NOMO-1 (cell line): Measurements from ENCODE around the gene EOGT.
A peak's percentile ranks its signal among the peaks of the same experiment; 100 is the strongest.

Experiments used
- DNase-seq, 2 experiments: peaks; one replicate each; lab custom pipeline; 2025; ENCODE audit not compliant: unreplicated experiment in 2 of 2; lab: John Stamatoyannopoulos, UW

The EOGT gene

DNA sequence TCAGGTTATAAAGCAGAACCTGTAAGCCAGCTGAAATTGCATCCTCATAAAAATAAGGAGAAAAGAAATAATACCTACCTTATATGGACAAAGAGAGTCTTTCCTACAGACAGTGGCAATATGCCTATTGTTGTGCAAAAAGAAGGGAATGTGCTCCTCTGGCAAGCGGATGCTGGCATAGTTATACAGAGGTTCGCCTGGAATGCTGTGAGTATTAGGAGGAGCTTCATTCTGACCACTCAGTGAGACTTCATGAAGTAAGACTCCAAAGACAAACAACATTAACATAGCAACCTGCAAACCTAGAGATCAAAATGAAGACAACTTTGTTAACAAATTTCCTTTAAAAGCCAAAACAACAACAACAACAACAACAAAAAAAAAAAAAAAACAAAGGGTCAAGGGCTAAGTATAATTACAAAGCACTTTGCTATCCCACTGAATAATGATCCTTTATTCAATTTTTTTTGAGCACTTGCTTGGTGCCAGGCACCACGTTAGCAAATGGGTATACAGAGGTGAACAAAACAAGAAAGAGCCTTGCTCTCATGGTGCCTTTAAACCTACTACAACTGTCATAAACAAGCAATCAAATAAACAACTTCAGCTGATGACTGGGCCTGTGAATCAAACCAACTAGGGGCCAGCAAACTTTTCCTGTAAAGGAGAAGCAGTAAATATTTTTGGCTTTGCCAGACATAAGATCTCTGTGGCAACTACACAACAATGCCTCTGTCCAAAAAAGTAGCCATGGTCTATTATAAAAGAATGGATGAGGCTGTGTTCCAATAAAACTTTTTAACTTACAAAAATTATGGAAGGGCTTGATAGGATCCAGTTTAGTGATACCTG, 3.7 kb downstream of the EOGT start:
- DNase-seq: no peak

DNA sequence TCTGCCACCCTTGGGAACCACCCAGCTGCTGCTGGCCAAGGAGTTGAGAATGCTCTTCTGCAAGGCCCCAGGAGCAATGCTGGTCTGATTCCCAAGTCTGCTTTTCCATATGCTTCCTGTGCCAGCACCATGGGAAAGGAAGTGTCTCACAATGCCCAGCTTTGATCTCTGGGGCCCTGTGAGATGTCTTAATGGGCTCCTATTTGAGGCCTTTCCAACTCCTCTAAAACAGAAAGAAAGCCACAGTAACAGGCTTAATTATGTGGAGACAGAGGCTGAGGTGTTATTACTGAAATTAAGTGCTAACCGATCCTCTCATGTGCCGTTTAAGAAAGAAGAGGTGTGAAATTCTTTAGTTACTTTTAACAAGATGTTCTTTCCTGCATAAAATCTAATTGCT, 4.5 kb downstream of the EOGT start:
- no peak for DNase-seq

DNA sequence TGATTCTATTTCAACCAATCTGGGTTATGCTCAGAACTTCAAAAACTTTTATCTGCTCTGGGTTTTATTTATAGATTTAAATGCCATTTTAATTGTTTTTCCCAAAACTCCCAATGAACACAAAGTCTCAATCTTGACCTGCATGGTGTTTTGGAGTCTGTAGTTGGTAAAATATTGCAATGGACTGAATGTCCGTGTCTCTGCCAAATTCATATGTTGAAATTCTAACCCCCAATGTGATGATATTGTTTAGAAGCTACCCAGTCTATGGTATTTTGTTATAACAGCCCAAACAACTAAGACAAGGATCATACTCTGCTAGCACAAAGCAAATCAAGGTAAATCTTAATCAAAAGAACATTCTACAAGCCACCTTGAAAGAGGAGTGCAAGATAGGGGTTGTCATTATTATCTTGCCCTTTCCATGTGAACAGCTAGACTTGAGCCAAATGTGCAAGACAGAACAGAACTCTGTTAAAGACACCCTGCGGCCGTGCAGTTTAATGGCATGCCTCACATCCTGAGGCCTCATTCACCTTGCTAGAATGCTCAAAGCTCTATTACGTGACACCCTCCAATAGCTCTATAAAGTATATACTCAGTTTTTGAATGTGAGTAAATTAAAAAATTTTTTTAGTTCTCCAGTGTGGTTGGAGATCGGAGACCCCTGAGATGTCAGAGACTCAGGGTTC, 7.5 kb downstream of the EOGT start:
- no peak for DNase-seq

DNA sequence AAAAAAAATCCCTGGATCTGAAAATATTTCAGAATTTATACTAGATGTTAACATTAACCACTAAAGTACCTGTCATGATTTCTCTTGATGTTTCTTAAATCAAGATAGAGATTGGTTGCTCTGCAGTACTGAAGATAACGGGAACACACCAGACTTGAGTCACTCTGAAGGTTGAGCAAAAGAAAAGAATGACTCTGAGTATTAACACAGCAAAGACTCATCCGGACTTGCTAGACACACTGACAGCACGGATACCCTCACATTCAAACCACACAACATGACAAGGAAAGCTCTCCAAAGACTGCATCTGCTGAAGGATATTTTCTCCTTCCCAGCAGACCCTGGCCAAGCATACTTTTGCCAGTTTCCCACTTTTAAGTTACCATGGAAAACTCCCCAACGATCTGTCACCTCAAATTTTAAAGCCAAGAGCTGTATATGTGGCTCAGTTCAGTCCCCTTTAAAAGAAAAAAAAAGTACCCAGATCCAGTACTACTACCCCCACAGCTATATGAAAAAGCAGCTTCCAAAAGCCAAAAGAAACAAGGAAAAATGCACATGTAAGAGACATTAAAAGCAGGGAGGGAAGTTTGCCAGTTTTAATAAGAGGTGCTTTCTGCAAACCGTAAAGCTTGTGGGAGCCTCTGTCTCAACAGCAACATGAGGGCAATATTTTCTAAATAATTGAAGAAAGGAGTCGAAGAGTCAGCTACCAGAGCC, 8.3 kb downstream of the EOGT start:
- no peak for DNase-seq

DNA sequence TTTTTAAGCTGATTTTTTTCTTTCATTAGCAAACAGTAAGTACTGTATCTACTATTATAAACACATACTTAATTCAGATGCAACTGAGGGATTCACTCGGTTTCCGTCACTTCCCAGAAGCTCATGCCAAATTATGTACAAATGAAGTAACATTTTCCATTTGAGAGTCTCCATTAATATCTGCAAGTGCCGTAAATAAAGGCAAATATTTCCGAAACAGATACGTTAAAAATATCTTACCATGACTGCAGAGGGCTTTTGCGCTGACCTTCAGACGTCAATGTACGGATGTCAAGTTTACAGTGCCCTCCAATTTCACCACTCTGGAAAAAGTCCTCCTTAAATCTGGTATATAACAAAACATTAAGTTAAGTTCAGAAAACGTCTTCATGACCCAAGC, 9.3 kb downstream of the EOGT start:
- no peak for DNase-seq

DNA sequence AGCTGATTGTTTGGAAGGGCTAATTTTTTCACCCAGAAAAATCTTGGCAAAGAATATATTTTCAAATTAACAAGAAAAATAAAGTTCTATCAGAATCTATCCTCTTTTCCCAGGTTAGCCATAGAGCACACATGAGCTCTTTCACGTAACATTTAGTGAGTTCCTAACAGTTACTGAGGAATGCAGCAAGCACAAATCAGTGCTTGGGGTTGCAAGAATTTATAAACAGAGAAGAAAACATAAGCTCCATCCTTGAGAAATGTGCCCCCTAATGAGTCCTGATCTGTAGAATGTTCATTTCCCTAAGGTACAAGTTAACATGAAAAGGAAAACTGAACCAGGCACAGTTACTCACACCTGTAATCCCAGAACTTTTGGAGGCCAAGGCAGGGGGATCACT, 13.9 kb downstream of the EOGT start:
- no peak for DNase-seq

DNA sequence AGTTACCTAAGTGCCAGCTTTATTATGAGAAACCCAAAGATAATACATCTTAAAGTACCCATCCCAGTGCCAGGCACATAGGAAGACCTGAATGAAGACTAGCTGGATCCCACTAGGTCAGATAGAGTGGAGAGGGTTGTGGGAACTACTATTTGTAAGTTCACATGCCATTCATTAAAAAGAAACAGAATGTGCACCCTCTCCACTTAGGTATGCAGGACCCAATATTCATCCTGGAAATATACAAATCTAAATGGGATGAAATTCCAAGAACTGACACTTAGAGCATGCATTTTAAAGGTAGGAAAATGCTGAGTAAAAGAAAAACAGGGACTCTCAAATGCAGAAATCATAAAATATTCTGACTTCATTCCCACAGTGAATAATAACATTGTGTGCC, 14.3 kb downstream of the EOGT start:
- no peak for DNase-seq

DNA sequence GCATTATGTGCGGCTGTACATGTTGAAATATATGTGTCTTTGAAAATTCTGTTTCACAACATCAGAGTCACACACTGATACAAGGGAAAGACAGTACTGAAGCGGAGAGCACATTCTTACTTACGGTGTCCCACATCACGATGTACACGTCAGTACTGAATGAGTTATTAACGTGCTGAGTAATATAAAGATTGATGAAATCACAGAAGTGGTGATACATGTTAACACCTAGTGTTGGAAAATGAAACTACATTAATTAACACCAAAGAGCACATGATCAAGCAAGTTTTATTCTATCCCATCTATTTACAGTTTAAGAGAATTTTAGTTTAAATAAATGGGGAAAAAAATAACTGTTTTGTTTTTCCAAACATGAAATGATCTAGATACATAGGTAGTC, 15.6 kb downstream of the EOGT start:
- no peak for DNase-seq

DNA sequence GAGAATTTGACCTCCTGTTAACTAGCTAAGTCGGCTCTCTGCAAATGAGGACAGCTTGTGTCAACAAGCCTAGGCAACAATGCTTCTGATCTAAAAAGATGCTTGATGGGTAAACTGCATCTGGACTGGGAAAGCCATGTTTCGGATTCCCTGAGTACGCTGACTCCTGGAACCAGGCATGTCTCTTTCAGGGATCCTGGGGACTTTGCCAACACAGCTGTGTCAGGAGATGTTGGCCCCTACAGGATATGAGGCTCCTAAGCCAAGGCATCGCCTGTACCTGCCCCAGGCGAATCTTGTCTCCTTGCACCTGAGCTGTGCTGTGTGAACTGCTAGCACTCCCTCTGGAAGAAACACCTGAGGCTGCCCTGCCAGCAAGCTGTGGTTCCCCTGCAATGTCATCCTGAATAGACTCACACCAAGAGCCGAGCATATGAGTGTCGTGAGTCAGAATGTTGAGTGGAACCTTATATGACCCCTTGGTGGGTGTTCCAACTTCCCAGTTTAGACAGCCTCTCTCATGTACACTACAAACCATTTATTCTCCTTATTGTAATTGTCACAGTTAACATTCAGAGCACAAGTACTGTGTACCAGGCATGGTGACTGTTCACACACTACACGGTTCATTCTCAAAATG, 17.0 kb downstream of the EOGT start:
- DNase-seq: no peak

DNA sequence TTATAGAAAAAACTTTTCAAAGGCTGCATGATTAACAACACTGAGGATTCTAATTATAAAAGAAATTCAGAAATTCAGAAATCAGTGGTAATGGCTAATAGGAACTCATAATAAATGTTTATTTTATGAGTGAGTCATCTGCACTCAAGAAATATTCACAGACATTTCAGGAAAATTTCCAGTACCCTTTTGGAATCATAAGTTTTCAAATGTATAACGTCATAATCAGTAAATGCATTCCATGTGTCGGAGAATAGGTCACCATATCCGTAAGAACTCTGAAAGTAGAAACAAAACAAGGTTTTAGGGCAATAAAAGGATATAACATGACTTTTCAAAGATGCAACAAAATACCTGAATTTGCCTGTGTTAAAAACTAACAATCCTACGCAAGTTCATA, 24.7 kb downstream of the EOGT start:
- DNase-seq: no peak

DNA sequence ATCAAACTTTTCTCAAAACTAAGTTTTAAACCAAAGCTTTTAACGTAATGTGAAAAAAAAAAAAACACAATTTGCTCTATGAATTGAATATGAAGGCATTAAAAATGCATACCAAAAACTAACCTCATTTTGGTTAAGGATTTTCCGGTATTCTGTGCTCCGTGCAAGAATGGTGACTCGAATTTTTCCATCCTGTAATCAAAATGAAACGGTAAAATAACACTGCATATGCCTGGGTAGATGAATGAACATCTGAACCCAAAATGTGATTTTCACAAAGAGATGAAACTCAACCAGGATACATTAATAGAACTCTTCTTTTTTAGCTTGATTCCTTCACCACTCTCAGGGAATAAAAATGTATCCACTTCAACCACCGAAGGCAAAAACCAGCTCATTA, 26.2 kb downstream of the EOGT start:
- DNase-seq: no peak

DNA sequence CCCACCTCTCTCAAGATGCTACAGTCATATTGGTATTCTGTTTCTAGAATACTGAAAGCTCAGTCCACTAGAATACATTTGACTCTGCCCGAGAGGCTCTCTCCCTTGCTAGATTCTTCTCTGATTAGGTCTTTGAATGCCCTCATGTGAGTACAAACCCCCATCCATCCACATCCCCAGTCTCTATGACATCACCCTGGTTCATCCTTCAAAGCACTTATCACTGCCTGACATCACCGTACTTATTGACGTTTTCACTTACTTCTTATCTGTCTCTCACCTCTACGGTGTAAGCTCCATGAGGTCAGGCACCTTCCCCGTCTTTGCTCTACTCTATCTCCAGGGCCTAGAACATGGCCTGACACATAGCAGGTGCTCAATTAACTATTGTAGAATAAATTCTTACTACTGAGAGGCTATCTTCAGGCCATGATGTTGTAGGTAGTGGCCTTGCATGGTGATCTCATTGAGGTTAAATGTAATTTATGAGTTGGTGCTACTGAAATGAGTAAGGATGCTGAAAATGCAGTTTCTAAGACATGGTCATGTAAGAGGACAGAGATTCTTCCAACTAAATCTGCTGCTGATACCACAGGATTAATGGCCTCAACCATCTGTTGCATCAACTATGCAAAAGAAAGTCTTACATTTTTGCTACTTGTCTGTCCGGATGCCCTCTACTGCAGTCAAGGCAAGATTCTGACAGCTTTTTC, 26.8 kb downstream of the EOGT start:
- no peak for DNase-seq

DNA sequence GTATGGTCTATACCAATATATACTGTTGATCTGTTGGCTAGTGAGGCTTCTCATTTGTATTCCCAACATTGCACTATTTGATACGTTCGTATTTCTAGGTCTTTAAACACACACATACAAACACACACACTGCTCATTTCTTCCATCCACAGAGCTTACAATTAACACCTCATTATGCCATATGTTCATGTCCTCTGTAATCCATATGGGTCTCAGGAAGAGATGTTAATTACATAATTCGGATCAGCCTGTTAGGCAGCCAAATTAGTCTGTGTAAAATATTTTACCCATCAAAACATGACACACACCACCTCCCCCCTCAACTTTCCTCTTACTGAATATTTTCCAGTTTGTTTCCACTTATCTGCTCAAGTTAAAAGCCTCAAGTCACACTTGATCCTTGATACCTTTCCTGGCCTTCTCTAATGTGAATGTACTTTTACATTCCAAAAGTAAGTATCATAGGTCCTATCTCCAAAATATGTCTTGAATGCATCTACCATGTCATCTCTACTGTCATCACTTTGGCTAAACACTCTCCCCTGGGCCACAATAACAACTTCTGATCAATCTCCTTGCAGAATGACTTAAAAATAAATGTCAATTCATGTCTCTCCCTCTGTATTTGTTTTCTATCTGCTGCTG, 28.2 kb downstream of the EOGT start:
- DNase-seq: no peak

DNA sequence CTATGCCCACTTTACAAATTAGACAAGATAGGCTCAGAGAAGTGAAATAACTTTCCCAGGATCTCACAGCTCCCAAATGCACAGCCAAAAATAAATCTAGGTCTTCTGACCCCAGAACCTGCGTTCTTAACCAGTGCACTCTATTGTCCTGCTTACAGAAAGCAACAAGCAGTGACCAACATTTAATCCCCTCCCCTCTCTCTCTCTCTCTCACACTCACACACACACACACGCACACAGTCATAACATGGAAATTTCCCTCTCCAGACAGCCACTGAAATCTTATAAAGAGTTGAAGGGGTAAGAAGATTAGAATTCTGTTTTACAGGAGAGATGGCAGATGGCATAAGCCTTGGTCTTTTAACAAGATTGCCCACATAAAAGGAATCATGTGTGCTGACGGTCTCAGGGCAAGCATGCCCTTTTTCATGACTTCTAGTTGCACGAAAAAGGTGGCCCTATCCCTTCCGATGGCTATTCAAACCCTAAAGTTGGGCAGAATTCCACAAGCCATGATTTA, 29.4 kb downstream of the EOGT start:
- no peak for DNase-seq

DNA sequence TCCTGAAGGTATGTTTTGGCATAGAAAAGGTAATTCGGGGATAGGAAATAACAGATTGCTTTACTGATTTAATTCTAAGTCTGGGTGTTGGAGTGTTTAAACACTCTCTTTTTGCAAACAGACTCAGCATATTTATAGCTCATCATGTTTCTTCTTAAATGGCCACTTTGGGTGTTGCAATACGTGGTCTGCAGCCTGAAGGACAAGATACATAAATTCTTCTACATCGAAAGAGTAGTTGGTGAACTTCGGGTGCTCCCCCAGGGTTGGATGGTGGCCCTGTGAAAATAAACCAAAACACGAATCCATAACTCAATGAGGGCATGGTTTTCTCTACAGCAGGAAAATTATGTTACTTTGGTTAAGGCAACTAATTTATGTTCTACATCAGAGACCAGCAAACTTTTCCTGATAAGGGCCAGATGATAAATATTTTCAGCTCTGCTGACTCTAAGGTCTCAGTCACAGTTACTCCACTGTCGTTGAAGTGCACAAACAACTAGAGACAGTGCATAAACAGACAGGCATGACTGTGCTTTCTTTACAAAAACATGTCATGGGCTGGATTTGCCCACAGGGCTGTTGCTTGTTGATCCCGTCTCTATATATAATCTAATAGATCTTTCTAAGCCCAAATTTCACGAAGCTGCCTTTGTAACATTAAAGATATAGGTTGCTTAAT, 35.9 kb downstream of the EOGT start:
- no peak for DNase-seq

DNA sequence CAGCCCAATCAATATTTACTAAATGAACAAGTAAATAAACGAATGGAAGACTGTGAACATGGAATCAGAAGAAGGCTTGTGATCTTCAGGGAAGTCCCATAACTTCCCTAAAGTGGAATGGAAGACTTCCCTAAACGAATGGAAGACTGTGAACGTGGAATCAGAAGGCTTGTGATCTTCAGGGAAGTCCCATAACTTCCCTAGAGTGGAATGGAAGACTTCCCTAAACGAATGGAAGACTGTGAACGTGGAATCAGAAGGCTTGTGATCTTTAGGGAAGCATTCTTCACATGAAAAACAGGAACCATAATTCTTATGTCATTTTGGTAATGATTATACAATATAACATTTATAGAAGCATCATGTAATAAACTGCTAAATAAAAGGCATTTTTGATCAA, 38.8 kb downstream of the EOGT start:
- no peak for DNase-seq

DNA sequence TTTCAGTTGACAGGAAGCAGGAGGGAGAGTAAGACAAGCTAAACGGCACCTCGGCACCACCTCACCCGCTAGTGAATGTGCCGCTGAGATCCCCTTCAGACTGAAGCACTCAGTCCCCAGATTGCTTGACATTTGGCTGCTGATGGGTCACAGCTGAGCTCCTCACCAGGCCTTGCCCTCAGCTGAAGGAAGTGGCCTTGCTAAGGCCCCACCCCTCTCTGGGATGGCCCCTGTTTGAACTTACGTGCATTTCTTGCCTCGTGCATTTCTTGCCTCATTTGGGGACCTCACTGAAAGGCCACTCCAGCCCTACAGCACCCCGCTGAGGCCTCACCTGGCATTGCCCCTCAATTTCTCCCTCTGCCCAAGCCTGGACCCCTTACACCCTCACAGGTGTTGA, 39.8 kb downstream of the EOGT start:
- DNase-seq: no peak

DNA sequence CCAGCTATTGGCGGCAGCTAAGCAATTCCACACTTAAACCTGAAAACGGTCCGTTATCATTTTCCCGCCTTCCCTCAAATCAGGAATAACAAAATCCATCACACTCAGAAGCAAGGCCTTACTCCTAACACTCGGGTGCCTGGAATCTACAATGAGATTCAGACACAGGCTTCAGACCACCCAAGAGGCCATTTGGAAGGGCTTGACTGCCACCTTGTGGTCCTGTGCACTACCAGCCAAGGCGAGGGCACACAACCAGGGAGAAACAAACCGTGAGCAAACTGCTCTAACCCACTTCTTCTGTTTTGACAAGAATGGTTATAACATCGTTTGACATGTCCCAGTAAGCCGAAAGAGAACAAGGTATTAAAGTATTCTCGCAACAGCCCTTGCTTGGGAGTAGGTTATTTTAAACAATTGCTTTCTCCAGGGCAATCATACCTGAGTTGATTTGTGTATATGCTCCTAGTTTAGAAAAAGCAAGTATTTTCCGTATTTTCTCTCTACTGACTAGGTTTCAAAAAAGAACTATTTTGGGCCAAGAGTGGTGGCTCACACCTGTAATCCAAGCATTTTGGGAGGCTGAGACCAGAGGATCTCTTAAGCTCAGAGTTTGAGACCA, 41.0 kb downstream of the EOGT start:
- DNase-seq: peak; percentile 28 to 41

DNA sequence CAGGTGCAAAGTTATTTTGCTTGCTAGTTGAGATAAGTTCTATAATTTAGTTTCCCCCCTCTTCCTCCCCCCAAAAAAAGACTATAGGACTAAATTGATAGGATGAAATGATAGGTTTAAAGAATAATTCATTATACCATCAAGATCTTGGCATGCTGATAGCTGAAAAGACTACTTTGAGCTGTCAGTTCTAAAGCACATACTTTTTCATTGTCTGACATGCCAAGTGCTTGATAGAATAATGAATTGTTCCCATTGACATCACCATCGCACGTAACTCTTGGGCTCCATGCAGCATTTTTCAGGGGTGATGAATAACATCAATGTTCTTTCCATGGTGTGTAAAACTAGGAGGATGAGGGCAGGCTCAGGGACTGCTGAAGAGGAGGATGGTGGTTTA, 48.8 kb downstream of the EOGT start:
- no peak for DNase-seq
